ENCODE data around the gene SIM1.

SIM1 gene

DNA sequence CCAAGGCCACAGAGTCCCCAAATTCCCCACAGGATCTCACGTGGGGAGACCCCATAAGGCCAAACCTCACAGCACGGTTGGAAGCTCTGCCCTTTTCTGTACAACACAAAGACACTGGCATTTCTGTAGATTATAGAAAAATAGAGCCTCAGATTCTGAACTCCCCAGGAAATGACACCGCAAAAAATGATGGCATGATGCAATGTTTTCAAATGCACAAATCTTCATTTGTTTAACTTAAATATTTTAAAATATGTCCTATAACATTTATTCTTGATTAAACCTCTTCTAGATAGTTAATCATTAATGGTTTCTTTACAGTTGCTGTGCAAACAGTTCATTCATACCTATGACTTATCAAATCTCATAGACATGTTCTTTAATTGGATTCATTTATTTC is 33.8 kb downstream of the SIM1 start:
- no peak for DNase-seq (ENCODE audit: low read depth in 1 of 2, low spot score in 1 of 2)

- no peak for DNase-seq (ENCODE audit: low read depth in 1 of 2, low spot score in 1 of 2)
These were observed 37.3 kb downstream of the SIM1 start for GRCh38 chr6:100427452-100427851.

DNA sequence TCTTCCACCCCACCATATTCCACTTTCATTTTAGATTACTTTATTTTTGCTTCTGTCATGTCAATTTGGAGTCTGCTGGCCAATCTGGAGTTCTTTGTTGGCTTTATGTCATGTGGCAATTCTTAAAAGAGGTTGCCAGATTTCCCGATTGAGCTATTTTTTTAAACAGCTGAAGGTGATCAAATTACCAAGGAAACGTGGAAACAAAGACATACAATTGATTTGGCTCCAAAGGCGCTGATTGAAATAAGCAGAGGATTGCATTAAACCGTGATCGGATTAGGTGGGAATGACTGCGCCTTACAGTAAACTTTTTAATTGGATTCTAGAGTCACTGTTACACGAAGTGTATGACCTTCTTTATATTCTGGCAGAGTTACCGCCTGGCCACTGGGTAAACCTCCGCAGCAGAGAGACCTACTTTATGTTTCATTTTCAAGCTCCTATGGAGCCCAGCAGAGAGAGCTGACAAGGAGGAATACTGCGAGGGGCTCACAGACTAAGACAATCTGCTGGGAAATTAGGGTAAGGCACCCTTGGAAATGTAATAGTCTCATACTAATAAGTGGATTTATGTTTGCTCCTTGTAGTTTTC is 37.9 kb downstream of the SIM1 start:
- DNase-seq (ENCODE audit: low read depth in 1 of 2, low spot score in 1 of 2) = no peak

GRCh38 chr6:100426241-100426640 is 38.5 kb downstream of the SIM1 start:
- DNase-seq (ENCODE audit: low read depth in 1 of 2, low spot score in 1 of 2) = no peak

GRCh38 chr6:100420711-100421110 is 44.0 kb downstream of the SIM1 start:
- no peak for DNase-seq (ENCODE audit: low read depth in 1 of 2, low spot score in 1 of 2)

DNA sequence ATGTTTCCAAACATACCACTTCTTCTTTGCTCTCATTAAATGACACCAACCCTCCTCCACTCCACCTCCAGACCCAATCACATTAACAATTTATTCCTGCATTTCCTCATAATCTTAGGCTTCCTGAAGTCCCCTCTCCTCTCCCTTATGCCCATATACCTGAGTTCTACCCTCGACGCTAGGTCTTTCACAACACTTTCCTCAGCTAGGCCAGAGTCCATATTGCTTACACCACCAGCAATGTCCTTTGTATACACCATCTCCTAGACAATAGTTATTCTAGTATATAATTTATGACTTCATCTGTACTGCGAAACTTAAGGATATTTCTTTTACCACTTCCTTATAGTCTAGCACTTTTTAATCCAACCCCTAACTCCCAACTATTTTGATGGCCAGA is 47.7 kb downstream of the SIM1 start:
- DNase-seq (ENCODE audit: low read depth in 1 of 2, low spot score in 1 of 2) = no peak

GRCh38 chr6:100415768-100416167 is 49.0 kb downstream of the SIM1 start:
- DNase-seq (ENCODE audit: low read depth in 1 of 2, low spot score in 1 of 2) = no peak

DNA sequence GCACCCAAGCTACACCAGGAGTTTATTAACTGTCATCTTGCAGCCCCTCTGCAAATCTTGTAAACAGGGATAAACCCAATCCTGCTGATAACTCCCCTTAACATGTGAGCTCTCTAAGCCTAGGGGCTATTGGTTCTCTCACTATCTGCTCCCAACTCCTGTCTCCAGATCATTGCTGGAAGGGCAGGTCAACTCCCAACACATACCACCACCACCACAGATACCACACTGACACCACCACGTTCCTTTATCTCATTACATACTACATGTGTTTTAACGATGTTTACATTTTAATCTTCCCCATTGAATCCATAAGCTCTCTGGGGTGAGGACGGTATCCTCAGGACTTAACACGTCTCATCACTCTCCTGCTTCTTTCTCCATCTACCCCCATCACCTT is 51.8 kb downstream of the SIM1 start:
- no peak for DNase-seq (ENCODE audit: low read depth in 1 of 2, low spot score in 1 of 2)

DNA sequence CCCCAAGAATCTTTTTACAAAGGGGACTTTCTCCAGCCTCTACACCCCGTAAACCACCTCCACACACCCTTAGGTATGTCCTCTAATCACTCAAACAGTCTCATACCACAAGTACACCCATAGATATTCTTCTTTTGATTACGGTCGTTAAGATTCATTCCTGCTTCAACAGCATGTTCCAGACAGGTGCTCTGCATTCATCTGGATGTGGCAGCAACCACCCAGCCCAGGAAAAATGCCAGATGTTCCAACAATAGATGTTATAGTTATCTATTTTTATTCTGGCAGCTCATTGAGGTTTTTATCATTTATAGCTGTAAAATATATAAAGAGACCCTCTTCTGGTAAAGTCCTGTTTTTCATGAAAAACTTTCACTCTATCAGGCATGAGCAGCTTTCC is 60.7 kb downstream of the SIM1 start:
- no peak for DNase-seq (ENCODE audit: low read depth in 1 of 2, low spot score in 1 of 2)

DNA sequence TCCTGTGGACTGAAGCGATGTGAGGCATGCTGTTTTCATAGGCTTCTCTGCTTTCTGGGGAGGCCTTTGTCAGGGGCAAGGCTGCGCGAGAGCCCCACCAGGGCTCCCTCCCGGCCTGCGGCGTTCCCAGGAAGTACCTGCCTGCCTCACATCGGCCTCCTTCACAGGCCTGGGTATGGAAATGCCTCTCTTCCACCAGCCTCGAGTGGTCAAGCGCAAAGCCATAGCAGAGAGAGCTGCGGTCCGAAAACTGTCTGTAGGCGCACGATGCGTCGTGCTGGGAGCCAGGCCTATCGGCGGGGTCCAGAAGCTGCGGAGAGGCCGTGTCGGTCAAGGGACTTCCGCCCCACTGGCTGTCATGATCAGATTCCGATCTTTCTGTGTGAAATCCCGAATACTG is 71.2 kb downstream of the SIM1 start:
- DNase-seq (ENCODE audit: low read depth in 1 of 2, low spot score in 1 of 2) = no peak

DNA sequence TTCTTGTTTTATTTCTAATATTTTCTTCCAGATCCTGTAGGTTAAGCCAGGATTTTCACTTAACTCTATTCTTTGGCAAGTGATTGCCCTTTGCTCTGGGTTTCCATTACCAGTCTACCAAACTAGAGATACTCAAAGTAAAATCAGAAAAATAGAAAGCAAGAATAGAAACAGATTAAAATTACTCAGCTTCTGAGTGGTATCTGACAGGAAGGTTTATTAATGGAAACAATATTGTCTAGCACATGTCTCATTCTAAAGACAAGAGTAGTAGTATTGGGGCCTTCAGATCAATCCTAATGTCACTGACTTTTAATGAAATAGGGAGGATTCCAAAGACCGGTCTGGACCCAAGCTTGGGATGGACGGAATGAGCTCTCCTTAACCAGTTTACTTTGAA is 72.3 kb downstream of the SIM1 start:
- DNase-seq (ENCODE audit: low read depth in 1 of 2, low spot score in 1 of 2) = no peak

DNA sequence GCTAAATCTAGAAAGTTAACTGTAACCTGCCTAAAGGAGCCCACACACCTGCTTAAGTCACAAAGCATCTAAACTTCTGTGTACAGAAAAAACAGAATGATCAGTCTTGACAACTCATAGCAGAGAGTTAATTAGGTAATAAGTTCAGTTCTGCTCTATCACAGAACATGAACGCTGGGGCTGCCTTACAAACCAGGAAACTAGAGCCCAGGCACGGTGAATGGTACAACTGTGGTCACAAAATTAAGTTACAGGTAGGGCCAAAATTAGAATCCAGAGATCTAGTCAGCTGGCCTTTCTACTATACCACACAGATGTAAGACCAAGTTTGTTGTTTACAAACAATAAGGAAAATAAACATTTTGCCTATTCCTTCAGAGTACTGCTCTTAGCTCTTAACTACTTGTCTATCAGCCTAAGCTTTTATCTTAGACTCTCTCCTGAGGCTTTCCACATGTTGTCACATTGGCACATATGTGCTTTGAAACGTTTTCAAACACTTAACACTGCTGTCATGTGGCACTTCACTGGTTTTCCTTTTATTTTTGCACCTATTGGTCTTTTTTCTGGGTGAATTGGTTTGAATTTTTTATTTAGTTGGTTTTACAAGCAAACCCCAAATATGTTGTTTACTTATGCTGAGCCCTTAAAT is 75.7 kb downstream of the SIM1 start:
- no peak for DNase-seq (ENCODE audit: low read depth in 1 of 2, low spot score in 1 of 2)

GRCh38 chr6:100382767-100383195 is 81.9 kb downstream of the SIM1 start:
- no peak for DNase-seq (ENCODE audit: low read depth in 1 of 2, low spot score in 1 of 2)

GRCh38 chr6:100382031-100382430 is 82.7 kb downstream of the SIM1 start:
- no peak for DNase-seq (ENCODE audit: low read depth in 1 of 2, low spot score in 1 of 2)

- DNase-seq (ENCODE audit: low read depth in 1 of 2, low spot score in 1 of 2) = no peak
These were observed 83.6 kb downstream of the SIM1 start for GRCh38 chr6:100381111-100381510.

DNA sequence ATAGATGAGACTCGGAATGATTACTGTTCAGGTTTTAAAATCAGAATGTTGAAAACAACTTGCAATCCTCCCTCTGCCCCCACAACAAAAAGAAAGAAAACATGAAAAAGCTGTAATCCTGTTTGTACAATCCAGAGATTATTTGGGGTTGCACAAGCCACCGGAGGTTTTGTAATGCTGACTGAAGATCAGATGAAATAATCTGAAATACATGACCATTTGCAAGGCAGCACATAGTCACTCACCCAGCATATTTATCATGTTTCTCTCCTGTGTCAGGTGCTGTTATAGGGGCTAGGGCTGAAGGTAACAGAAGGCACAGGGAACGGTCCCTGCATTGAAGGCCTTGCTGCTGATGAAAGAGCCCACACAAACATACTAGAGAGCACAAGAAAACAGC is 85.3 kb downstream of the SIM1 start:
- no peak for DNase-seq (ENCODE audit: low read depth in 1 of 2, low spot score in 1 of 2)

- DNase-seq (ENCODE audit: low read depth in 1 of 2, low spot score in 1 of 2) = no peak
These were observed 86.1 kb downstream of the SIM1 start for GRCh38 chr6:100378576-100378975.

DNA sequence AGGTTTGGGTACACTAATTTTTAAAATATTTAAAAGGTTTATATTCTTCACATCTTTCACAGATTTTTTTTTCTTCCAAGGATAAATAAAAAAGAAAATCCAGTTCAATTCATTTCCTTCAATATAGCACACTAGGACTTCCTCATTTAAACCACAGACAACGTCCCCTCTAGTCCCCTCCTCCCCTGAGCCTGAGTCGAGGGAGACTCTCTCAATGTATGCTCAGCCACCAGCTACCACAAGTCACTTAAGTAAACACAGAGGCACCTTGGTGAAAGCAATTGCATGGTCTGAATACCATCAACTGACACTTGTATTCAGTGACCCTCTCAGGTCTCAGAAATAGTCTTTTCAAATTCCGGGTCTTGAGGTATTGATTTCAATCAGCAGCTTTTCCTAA is 88.6 kb downstream of the SIM1 start:
- no peak for DNase-seq (ENCODE audit: low read depth in 1 of 2, low spot score in 1 of 2)

GRCh38 chr6:100372326-100373091 is 92.2 kb downstream of the SIM1 start:
- no peak for DNase-seq (ENCODE audit: low read depth in 1 of 2, low spot score in 1 of 2)

DNA sequence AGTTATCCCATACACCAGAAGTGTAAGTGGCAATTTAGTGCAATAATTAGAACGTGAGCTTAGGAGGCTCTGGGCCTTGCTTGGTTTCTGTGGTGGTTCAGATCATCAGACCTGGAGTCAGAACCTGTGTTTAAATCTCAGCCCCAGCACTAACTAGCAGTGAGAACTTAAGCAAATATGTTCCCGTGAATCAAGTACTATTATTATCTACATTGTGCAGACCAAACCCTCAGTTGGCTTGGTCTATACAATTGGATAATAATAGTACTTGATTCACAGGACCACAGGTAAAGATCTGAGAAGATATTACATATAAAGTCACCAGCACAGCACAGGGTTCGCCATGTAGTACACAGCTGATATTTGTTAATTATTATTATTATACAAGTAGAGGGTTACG is 93.1 kb downstream of the SIM1 start:
- DNase-seq (ENCODE audit: low read depth in 1 of 2, low spot score in 1 of 2) = no peak

GRCh38 chr6:100370265-100370664 is 94.5 kb downstream of the SIM1 start:
- DNase-seq (ENCODE audit: low read depth in 1 of 2, low spot score in 1 of 2) = no peak

GRCh38 chr6:100366419-100366818 is 98.3 kb downstream of the SIM1 start:
- DNase-seq (ENCODE audit: low read depth in 1 of 2, low spot score in 1 of 2) = no peak

DNA sequence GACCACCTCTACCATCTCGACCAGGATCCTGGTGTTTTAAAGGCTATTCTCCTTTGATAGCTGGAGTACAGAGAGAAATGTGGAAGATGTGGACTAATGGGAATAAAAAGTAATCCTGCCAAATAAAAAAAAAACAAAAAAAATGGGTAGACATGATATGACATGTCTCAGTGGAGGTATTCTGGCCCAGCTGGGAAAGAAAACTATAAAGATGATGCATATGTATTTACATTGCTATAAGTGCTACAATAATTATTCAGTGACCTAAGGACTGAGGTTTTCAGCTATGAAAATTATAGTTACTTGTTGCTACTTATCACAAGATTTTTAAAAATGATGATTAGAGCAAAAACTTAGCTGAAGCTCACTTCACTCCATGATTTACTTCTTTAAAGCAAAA is 101.1 kb downstream of the SIM1 start:
- no peak for DNase-seq (ENCODE audit: low read depth in 1 of 2, low spot score in 1 of 2)

Data from stimulated activated CD4-positive, alpha-beta T cell treated with anti-CD3 and anti-CD28 coated beads, Interleukin-15, amount 100 ng/mL, for 1 hour (primary cell).